H9 (cell line): ENCODE measurements around the gene ARHGAP24. TPM values are rescaled to one million over a fixed set of nuclear protein-coding genes. Genes with fewer than 3 reads are reported as not detected.

ENCODE experiments used
- DNase-seq: peaks from one replicate; pipeline ENCODE4 v3.0.0-alpha.2; 2017
- H2AFZ ChIP-seq: one replicate; pipeline ENCODE4 v1.6.1; 2013; ENCODE audit warnings: mild to moderate bottlenecking, low read length, control low read depth, moderate library complexity
- H2AK5ac ChIP-seq: 2 replicates; pipeline ENCODE4 v1.6.1; 2013; ENCODE audit warnings: low read length, control low read depth, mixed read lengths; ENCODE audit not compliant: insufficient read length
- H2BK120ac ChIP-seq: one replicate; pipeline ENCODE4 v1.6.1; 2013; ENCODE audit warnings: low read depth, mild to moderate bottlenecking, low read length, control low read depth, inconsistent platforms; ENCODE audit not compliant: poor library complexity, severe bottlenecking
- H2BK12ac ChIP-seq: 2 replicates; pipeline ENCODE4 v1.6.1; 2013; ENCODE audit warnings: low read length, control low read depth, mixed read lengths, low read depth; ENCODE audit not compliant: insufficient read length
- H2BK15ac ChIP-seq: 2 replicates; pipeline ENCODE4 v1.6.1; 2013; ENCODE audit warnings: low read depth, low read length, control low read depth
- H2BK20ac ChIP-seq: one replicate; pipeline ENCODE4 v1.6.1; 2013; ENCODE audit warnings: low read depth, mild to moderate bottlenecking, low read length, control low read depth, inconsistent platforms; ENCODE audit not compliant: poor library complexity, severe bottlenecking
- H2BK5ac ChIP-seq: 2 replicates; pipeline ENCODE4 v1.6.1; 2013; ENCODE audit warnings: low read length, control low read depth, mixed read lengths; ENCODE audit not compliant: insufficient read length
- H3K14ac ChIP-seq: 2 replicates; pipeline ENCODE4 v1.6.1; 2013; ENCODE audit warnings: low read length, control low read depth; ENCODE audit not compliant: insufficient read depth
- H3K18ac ChIP-seq: 2 replicates; pipeline ENCODE4 v1.6.1; 2013; ENCODE audit warnings: low read depth, mild to moderate bottlenecking, mixed read lengths, low read length, control low read depth; ENCODE audit not compliant: insufficient read length
- H3K23ac ChIP-seq: 2 replicates; pipeline ENCODE4 v1.6.1; 2013; ENCODE audit warnings: low read length, control low read depth, mixed read lengths, low read depth; ENCODE audit not compliant: insufficient read length
- H3K23me2 ChIP-seq: 2 replicates; pipeline ENCODE4 v1.6.1; 2013; ENCODE audit warnings: low read depth, mild to moderate bottlenecking, mixed read lengths, low read length, control low read depth; ENCODE audit not compliant: insufficient read length, poor library complexity, severe bottlenecking
- H3K27ac ChIP-seq: 2 replicates; pipeline ENCODE4 v1.5.1; 2013; ENCODE audit warnings: low read length, control low read depth, mixed read lengths, low read depth; ENCODE audit not compliant: insufficient read length
- H3K27me3 ChIP-seq: 2 replicates; pipeline ENCODE4 v1.6.1; 2013; ENCODE audit warnings: low read length, control low read depth, inconsistent platforms; ENCODE audit not compliant: insufficient read depth
- H3K4ac ChIP-seq: 2 replicates; pipeline ENCODE4 v1.6.1; 2013; ENCODE audit warnings: low read depth, mild to moderate bottlenecking, control low read depth, inconsistent platforms, low read length, moderate library complexity
- H3K4me1 ChIP-seq: 2 replicates; pipeline ENCODE4 v1.6.1; 2013; ENCODE audit warnings: low read length, control low read depth, inconsistent platforms; ENCODE audit not compliant: insufficient read depth
- H3K4me2 ChIP-seq: 2 replicates; pipeline ENCODE4 v1.6.1; 2013; ENCODE audit warnings: low read length, control low read depth, mixed read lengths; ENCODE audit not compliant: insufficient read length, insufficient read depth
- H3K56ac ChIP-seq: 2 replicates; pipeline ENCODE4 v1.6.1; 2013; ENCODE audit warnings: low read depth, mild to moderate bottlenecking, mixed read lengths, low read length, control low read depth; ENCODE audit not compliant: insufficient read length
- H3K79me1 ChIP-seq: 2 replicates; pipeline ENCODE4 v1.6.1; 2013; ENCODE audit warnings: low read depth, mild to moderate bottlenecking, moderate library complexity, low read length, control low read depth, inconsistent platforms; ENCODE audit not compliant: insufficient read depth, poor library complexity, severe bottlenecking
- H3K79me2 ChIP-seq: 2 replicates; pipeline ENCODE4 v1.6.1; 2013; ENCODE audit warnings: low read length, control low read depth, inconsistent platforms; ENCODE audit not compliant: insufficient read depth
- H3K9ac ChIP-seq: 2 replicates; pipeline ENCODE4 v1.6.1; 2013; ENCODE audit warnings: low read length, control low read depth, mixed read lengths; ENCODE audit not compliant: insufficient read length; ENCODE audit errors: extremely low read depth
- H3K9me3 ChIP-seq: one replicate; pipeline ENCODE4 v1.6.1; 2013; ENCODE audit warnings: low read depth, low read length, inconsistent platforms; ENCODE audit not compliant: control insufficient read depth
- H3T11ph ChIP-seq: one replicate; pipeline ENCODE4 v1.6.1; 2013; ENCODE audit warnings: mild to moderate bottlenecking, low read length, control low read depth, inconsistent platforms
- H4K20me1 ChIP-seq: one replicate; pipeline ENCODE4 v1.6.1; 2013; ENCODE audit not compliant: control insufficient read depth, insufficient read length, insufficient read depth
- H4K5ac ChIP-seq: 2 replicates; pipeline ENCODE4 v1.6.1; 2013; ENCODE audit warnings: low read depth, mild to moderate bottlenecking, mixed read lengths, low read length, control low read depth; ENCODE audit not compliant: insufficient read length
- H4K8ac ChIP-seq: replicated peaks from 2 replicates; pipeline ENCODE4 v1.6.1; 2013; ENCODE audit warnings: low read length, control low read depth, mixed read lengths, low read depth; ENCODE audit not compliant: insufficient read length
- H4K91ac ChIP-seq: 2 replicates; pipeline ENCODE4 v1.6.1; 2013; ENCODE audit warnings: low read depth, mild to moderate bottlenecking, moderate library complexity, mixed read lengths, low read length, control low read depth; ENCODE audit not compliant: insufficient read length
- H3K27ac Mint-ChIP-seq, 3 experiments: 2 replicates in 2 of 3; 3 replicates in 1 of 3; pipeline ENCODE4 v1.8.0; 2020 to 2021; ENCODE audit warnings: mixed read lengths in 3 of 3, mild to moderate bottlenecking in 1 of 3, moderate library complexity in 1 of 3
- H3K27me3 Mint-ChIP-seq: 2 replicates; pipeline ENCODE4 v1.8.0; 2021; ENCODE audit warnings: low read depth, mild to moderate bottlenecking, moderate library complexity, mixed read lengths
- H3K36me3 Mint-ChIP-seq, 3 experiments: 2 replicates in 2 of 3; 3 replicates in 1 of 3; pipeline ENCODE4 v1.8.0; 2020 to 2021; ENCODE audit warnings: low read depth in 3 of 3, mixed read lengths in 3 of 3; ENCODE audit not compliant: insufficient read depth in 1 of 3
- H3K4me1 Mint-ChIP-seq, 2 experiments: 2 replicates each; pipeline ENCODE4 v1.8.0; 2020; ENCODE audit warnings: mixed read lengths in 2 of 2
- H3K4me3 Mint-ChIP-seq, 2 experiments: 2 replicates in 1 of 2; 3 replicates in 1 of 2; pipeline ENCODE4 v1.8.0; 2020 to 2021; ENCODE audit warnings: mild to moderate bottlenecking in 2 of 2, mixed read lengths in 2 of 2, moderate library complexity in 1 of 2
- H3K9me3 Mint-ChIP-seq, 2 experiments: 2 replicates in 1 of 2; 3 replicates in 1 of 2; pipeline ENCODE4 v1.8.0; 2020; ENCODE audit warnings: mild to moderate bottlenecking in 2 of 2, mixed read lengths in 2 of 2, moderate library complexity in 1 of 2
- CTCF ChIP-seq: fragments of 200-600 bp; sonication (generic); conservative IDR thresholded peaks from 3 replicates; pipeline ENCODE4 v1.8.0; 2021; ENCODE audit warnings: antibody characterized with exemption, mild to moderate bottlenecking
- total RNA-seq: library from RNA; stranded (reverse); gene quantifications from 2 replicates; pipeline ENCODE4 v1.2.1, GENCODE V29; 2021

Gene ARHGAP24
- total RNA-seq, 1 experiment from 2014 or later = 0.37 TPM

DNA sequence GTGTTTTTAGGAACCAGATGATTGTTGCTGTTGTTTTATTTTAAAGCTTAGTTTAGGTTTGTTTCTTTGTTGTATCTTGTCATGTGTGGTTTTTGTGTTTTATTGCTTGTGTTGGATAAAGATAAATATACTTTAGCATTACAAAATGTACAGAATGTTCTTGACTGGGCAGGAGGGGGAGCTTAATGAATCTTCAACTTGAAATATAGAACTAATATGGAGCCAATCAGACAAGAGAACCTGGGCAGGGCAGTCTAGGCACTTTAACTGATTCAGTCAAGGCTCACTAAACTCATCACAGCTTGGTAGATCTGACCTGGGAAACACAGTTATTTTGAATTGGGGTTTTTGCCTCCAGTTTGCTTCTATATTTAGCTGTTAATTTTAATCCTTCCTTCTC, 304.2 kb downstream of the ARHGAP24 start:
- Mint-ChIP-seq H3K4me1 (peaks cover 18 to 19% of the 10 kb centered on the region in 2 experiments), H3K36me3 (peaks cover 0 to 2% (median 0%) of the 10 kb centered on the region in 3 experiments; a peak in 2 of 7 replicates), H3K27ac (no peak overlapping the region; a peak in 2 of 7 replicates), H3K9me3 (peaks cover 0 to 3% of the 10 kb centered on the region in 2 experiments; a peak in 2 of 5 replicates), H3K4me3 (no peak overlapping the region), H3K27me3 (no peaks in the 10 kb centered on the region)
- H3K4ac ChIP-seq = no peak overlapping the region
- H3K4me2 ChIP-seq = no peak overlapping the region
- no peak overlapping the region for H2BK12ac ChIP-seq
- no peak overlapping the region for H3K14ac ChIP-seq
- H4K91ac ChIP-seq = no peak overlapping the region
- no peak overlapping the region for H2BK5ac ChIP-seq
- TF ChIP-seq CTCF = no peak
- no peak overlapping the region for H4K5ac ChIP-seq
- H2BK15ac ChIP-seq = no peak overlapping the region
- H3T11ph ChIP-seq = no peak overlapping the region
- no peaks in the 10 kb centered on the region for H4K20me1 ChIP-seq
- H3K23ac ChIP-seq = no peak overlapping the region
- no peak overlapping the region for H2AFZ ChIP-seq
- no peaks in the 10 kb centered on the region for H3K23me2 ChIP-seq
- H2BK120ac ChIP-seq = no peak overlapping the region
- H3K4me1 ChIP-seq = no peaks in the 10 kb centered on the region; the same call in 1 of the 2 replicates
- H3K79me2 ChIP-seq = no peaks in the 10 kb centered on the region
- H3K18ac ChIP-seq = no peak overlapping the region
- H3K27ac ChIP-seq = no peak overlapping the region
- no peak overlapping the region for H3K56ac ChIP-seq
- no peak overlapping the region for H2BK20ac ChIP-seq
- no peaks in the 10 kb centered on the region for H3K79me1 ChIP-seq
- no peak overlapping the region for H2AK5ac ChIP-seq
- no peak for DNase-seq
- no peak overlapping the region for H4K8ac ChIP-seq
- no peak overlapping the region for H3K9ac ChIP-seq
- no peaks in the 10 kb centered on the region for H3K9me3 ChIP-seq
- H3K27me3 ChIP-seq = no peaks in the 10 kb centered on the region
